Heart left ventricle (tissue), 13 donors: ENCODE data around the gene EXOC2.

Experiments
- CTCF ChIP-seq, 12 donors: fragments of 200-600 bp; sonication (generic) in 4 of 12; IDR thresholded peaks; one replicate each; pipeline versions ENCODE4 v1.5.0 to v1.8.0; 2018 to 2022; ENCODE audit warnings: antibody characterized with exemption in 12 of 12, mild to moderate bottlenecking in 5 of 12
- POLR2A ChIP-seq, 2 donors: fragments of 450-650 bp; IDR thresholded peaks; one replicate each; pipeline ENCODE4 v1.6.1; 2017; ENCODE audit warnings: antibody characterized with exemption in 2 of 2, mild to moderate bottlenecking in 2 of 2, moderate library complexity in 2 of 2
- donor health status: ischemic (EF 13 %, LVEDD 7.1; RV severe dilation, severe dysfunction).
- donor health status: DM: no; HTN: yes; CAD: no.
- donor health status: DM: no; HTN: no; CAD: no.
- donor health status: ischemic (EF 25% LVEDD 6.9; RV normal size, moderate dysfunction).
- donor health status: ischemic (EF 25% LVEDD 5.7; RV mildly dilated, moderate dysfunction).
- donor health status: ischemic (EF 35%, LVEDD 5.7; RV mildly dilated, moderate dysfunction).
- donor health status: nonischemic (EF 11% LVEDD 7.7; RV severe dilation, severe dysfunction).
- donor health status: DM: yes; HTN: yes; CAD: no.
- donor health status: PGD.
- donor health status: ischemic (EF 29% LVEDD 5.4; RV normal size, mild dysfunction).
- donor health status: nonischemic (EF 23%, LVEDD 6.1; RV moderate dilation, normal function).

DNA sequence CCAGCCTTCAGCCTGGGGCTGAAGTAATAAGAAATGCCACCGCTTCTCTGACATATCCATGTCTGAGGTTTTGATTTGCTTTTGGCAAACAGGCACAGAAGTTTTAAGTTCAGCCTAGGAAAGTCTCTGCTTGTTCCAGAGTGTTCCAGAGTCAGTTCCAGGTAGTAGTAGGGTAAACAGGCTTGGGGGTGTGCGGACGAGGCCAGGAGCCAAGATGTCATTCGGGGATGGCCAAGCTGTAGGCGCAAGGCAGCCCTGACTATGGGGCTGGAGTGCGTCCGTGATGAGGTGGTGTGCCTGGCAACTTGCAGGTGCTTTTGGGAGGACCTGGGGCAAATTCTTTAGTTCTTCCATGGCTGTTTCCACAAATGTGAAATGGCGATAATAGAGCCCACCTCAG, 241.1 kb downstream of the EXOC2 start:
- TF ChIP-seq CTCF (IDR thresholded peaks at IDR 0.05) (no peak), POLR2A (IDR thresholded peaks at IDR 0.05) (no peak)
